Liver (tissue), 9 donors: Measurements from ENCODE around the gene NPW. TPM values are rescaled to one million over a fixed set of nuclear protein-coding genes. Genes with fewer than 3 reads are reported as not detected.

Experiments
- DNase-seq: peaks from one replicate; pipeline ENCODE4 v3.0.0-alpha.2; 2017; ENCODE audit warnings: low spot score
- H3K27ac ChIP-seq, 2 donors: one replicate each; pipeline ENCODE4 v1.7.0; 2013; ENCODE audit warnings: inconsistent platforms in 2 of 2, low read length in 2 of 2, control low read depth in 1 of 2, low read depth in 1 of 2, mild to moderate bottlenecking in 1 of 2
- H3K27me3 ChIP-seq, 4 donors: one replicate each; pipeline versions ENCODE4 v1.6.1 to v1.7.0; 2013; ENCODE audit warnings: low read length in 3 of 4, inconsistent platforms in 1 of 4, mild to moderate bottlenecking in 1 of 4, moderate library complexity in 1 of 4; ENCODE audit not compliant: control insufficient read depth in 4 of 4, insufficient read depth in 4 of 4
- H3K36me3 ChIP-seq, 4 donors: one replicate each; pipeline versions ENCODE4 v1.6.1 to v1.7.0; 2013; ENCODE audit warnings: low read length in 3 of 4, mild to moderate bottlenecking in 3 of 4, low read depth in 1 of 4, moderate library complexity in 1 of 4; ENCODE audit not compliant: control insufficient read depth in 4 of 4, insufficient read depth in 3 of 4
- H3K4me1 ChIP-seq, 4 donors: one replicate each; pipeline versions ENCODE4 v1.6.1 to v1.7.0; 2013; ENCODE audit warnings: low read length in 3 of 4, mild to moderate bottlenecking in 3 of 4, moderate library complexity in 1 of 4; ENCODE audit not compliant: control insufficient read depth in 4 of 4, insufficient read depth in 4 of 4
- H3K4me3 ChIP-seq, 3 donors: one replicate each; pipeline versions ENCODE4 v1.6.1 to v1.7.0; 2013; ENCODE audit warnings: low read length in 3 of 3, control low read depth in 1 of 3, low read depth in 1 of 3, mild to moderate bottlenecking in 1 of 3
- H3K9ac ChIP-seq, 2 donors: one replicate each; pipeline ENCODE4 v1.7.0; 2013; ENCODE audit warnings: low read length in 2 of 2, mild to moderate bottlenecking in 2 of 2, moderate library complexity in 2 of 2, control low read depth in 1 of 2, low read depth in 1 of 2
- H3K9me3 ChIP-seq, 4 donors: one replicate each; pipeline versions ENCODE4 v1.6.1 to v1.7.0; 2013; ENCODE audit warnings: low read length in 3 of 4; ENCODE audit not compliant: control insufficient read depth in 4 of 4
- EGR1 ChIP-seq, 2 donors: IDR thresholded peaks; 2 replicates each; pipeline ENCODE4 v1.6.1; 2016 to 2018; ENCODE audit warnings: antibody characterized with exemption in 2 of 2, low read depth in 2 of 2
- FOXA1 ChIP-seq: IDR thresholded peaks from 2 replicates; pipeline ENCODE4 v1.6.1; 2016; ENCODE audit warnings: antibody characterized with exemption
- FOXA2 ChIP-seq: IDR thresholded peaks from 2 replicates; pipeline ENCODE4 v1.6.1; 2016; ENCODE audit warnings: antibody characterized with exemption
- MAX ChIP-seq: IDR thresholded peaks from 2 replicates; pipeline ENCODE4 v1.6.1; 2016; ENCODE audit warnings: antibody characterized with exemption
- RAD21 ChIP-seq, 2 donors: IDR thresholded peaks; 2 replicates each; pipeline ENCODE4 v1.6.1; 2016; ENCODE audit warnings: antibody characterized with exemption in 2 of 2, mild to moderate bottlenecking in 2 of 2
- RXRA ChIP-seq, 2 donors: IDR thresholded peaks; 2 replicates each; pipeline ENCODE4 v1.6.1; 2017 to 2018; ENCODE audit warnings: antibody characterized with exemption in 2 of 2, mild to moderate bottlenecking in 1 of 2
- SP1 ChIP-seq: IDR thresholded peaks from 2 replicates; pipeline ENCODE4 v1.6.1; 2018; ENCODE audit warnings: antibody characterized with exemption, mild to moderate bottlenecking
- TAF1 ChIP-seq: conservative IDR thresholded peaks from 2 replicates; pipeline ENCODE4 v1.6.1; 2016; ENCODE audit warnings: antibody characterized with exemption, mild to moderate bottlenecking
- YY1 ChIP-seq: IDR thresholded peaks from 2 replicates; pipeline ENCODE4 v1.6.1; 2016; ENCODE audit warnings: antibody characterized with exemption, mild to moderate bottlenecking
- WGBS: extraction: QIAGEN DNeasy Blood & Tissue Kit; methylation state at CpG from one replicate; pipeline ENCODE4 v1.1.7; 2013; 5-methylcytosine and 5-hydroxymethylcytosine counted together
- polyA plus RNA-seq, 2 donors: library from polyadenylated mRNA; stranded (reverse) in 1 of 2; unstranded in 1 of 2; fragments of 200-250 nt in 1 of 2; fragments of >200 nt in 1 of 2; fragmentation: Nextera tagmentation in 1 of 2; extraction: Ambion mirVana in 1 of 2; gene quantifications; one replicate each; pipeline versions ENCODE4 v1.2.1 to v1.2.3, GENCODE V29; 2013 to 2015
- total RNA-seq, 2 donors: library from RNA; depleted of rRNA; stranded (reverse); fragments of >200 nt; gene quantifications; one replicate each; pipeline ENCODE4 v1.2.3, GENCODE V29; 2014
- TF ChIP-seq, protein P1 (sequence below): fragments of 150-350 bp; IDR thresholded peaks from 2 replicates; pipeline ENCODE4 v1.5.1; 2017; ENCODE audit warnings: improper control_type of control experiment, low read depth, low read length; ENCODE audit not compliant: missing input control
- TF ChIP-seq, protein P2 (sequence below): IDR thresholded peaks from 2 replicates; pipeline ENCODE4 v1.6.1; 2016; ENCODE audit warnings: antibody characterized with exemption
- TF ChIP-seq, protein P3 (sequence below): IDR thresholded peaks from 2 replicates; pipeline ENCODE4 v1.6.1; 2016; ENCODE audit warnings: antibody characterized with exemption
- donor health status: healthy.
- donor health status: healthy.
- donor health status: healthy.
- donor health status: healthy.
- donor health status: healthy.

Gene NPW
- total and polyA plus RNA-seq, 4 donors: 1.3 to 20.6 (median 9.1) TPM

DNA sequence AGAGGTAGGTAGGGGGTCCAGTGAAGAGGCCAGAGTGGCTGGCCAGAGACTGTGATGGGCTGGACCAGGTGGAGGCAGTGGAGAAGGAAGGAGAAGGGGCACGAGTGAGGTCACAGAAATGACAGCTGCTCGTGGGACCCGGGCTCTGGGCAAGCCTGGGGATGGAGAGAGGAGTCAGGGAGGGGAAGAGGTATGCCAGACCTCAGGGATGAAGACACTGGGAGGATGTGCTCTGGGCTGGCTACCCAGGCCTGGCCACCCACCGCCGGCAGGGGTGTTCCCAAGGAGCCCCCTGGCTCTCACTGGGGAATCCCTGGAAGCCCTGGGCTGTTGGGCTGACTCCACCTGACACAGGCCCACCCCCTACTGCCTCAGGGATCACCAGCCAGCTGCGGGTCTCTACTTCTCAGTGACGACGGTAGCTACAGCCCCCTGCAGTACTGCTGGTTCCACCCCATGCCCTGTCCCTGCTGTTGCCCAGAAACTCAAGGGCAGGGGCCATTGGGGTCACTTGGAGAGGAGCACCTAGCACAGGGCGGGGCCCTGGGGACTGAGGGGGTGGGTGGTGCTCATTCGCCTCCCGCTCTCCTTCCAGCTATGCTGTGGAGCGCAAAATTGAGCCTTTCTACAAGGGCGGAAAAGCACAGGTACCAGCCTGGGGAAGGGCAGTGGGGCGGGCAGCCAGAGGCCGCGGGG is 46.0 kb upstream of the NPW start:
- TF ChIP-seq RAD21 (IDR thresholded peaks at IDR 0.05) (no peak), TAF1 (no peak), MAX (no peak), SP1 (no peak), FOXA2 (no peak), RXRA (IDR thresholded peaks at IDR 0.05) (no peak), FOXA1 (no peak), YY1 (no peak), EGR1 (IDR thresholded peaks at IDR 0.05; ENCODE audit: low read depth in 2 of 2) (no peak)
- TF ChIP-seq, protein P1, sequence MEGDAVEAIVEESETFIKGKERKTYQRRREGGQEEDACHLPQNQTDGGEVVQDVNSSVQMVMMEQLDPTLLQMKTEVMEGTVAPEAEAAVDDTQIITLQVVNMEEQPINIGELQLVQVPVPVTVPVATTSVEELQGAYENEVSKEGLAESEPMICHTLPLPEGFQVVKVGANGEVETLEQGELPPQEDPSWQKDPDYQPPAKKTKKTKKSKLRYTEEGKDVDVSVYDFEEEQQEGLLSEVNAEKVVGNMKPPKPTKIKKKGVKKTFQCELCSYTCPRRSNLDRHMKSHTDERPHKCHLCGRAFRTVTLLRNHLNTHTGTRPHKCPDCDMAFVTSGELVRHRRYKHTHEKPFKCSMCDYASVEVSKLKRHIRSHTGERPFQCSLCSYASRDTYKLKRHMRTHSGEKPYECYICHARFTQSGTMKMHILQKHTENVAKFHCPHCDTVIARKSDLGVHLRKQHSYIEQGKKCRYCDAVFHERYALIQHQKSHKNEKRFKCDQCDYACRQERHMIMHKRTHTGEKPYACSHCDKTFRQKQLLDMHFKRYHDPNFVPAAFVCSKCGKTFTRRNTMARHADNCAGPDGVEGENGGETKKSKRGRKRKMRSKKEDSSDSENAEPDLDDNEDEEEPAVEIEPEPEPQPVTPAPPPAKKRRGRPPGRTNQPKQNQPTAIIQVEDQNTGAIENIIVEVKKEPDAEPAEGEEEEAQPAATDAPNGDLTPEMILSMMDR: no peak
- TF ChIP-seq, protein P2, sequence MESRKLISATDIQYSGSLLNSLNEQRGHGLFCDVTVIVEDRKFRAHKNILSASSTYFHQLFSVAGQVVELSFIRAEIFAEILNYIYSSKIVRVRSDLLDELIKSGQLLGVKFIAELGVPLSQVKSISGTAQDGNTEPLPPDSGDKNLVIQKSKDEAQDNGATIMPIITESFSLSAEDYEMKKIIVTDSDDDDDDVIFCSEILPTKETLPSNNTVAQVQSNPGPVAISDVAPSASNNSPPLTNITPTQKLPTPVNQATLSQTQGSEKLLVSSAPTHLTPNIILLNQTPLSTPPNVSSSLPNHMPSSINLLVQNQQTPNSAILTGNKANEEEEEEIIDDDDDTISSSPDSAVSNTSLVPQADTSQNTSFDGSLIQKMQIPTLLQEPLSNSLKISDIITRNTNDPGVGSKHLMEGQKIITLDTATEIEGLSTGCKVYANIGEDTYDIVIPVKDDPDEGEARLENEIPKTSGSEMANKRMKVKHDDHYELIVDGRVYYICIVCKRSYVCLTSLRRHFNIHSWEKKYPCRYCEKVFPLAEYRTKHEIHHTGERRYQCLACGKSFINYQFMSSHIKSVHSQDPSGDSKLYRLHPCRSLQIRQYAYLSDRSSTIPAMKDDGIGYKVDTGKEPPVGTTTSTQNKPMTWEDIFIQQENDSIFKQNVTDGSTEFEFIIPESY: no peak
- TF ChIP-seq, protein P3, sequence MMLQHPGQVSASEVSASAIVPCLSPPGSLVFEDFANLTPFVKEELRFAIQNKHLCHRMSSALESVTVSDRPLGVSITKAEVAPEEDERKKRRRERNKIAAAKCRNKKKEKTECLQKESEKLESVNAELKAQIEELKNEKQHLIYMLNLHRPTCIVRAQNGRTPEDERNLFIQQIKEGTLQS: no peak
- Histone ChIP-seq H3K4me1 (peaks cover 6 to 23% (median 18%) of the 10 kb centered on the region in 4 donors), H3K27ac (no peak overlapping the region), H3K27me3 (no peaks in the 10 kb centered on the region), H3K36me3 (peaks cover 14 to 41% (median 16%) of the 10 kb centered on the region in 4 donors), H3K9ac (no peak overlapping the region), H3K9me3 (no peaks in the 10 kb centered on the region), H3K4me3 (no peak overlapping the region)
- DNase-seq: no peak
- 95% methylated on average over 16 of the region's 16 CpGs for WGBS

DNA sequence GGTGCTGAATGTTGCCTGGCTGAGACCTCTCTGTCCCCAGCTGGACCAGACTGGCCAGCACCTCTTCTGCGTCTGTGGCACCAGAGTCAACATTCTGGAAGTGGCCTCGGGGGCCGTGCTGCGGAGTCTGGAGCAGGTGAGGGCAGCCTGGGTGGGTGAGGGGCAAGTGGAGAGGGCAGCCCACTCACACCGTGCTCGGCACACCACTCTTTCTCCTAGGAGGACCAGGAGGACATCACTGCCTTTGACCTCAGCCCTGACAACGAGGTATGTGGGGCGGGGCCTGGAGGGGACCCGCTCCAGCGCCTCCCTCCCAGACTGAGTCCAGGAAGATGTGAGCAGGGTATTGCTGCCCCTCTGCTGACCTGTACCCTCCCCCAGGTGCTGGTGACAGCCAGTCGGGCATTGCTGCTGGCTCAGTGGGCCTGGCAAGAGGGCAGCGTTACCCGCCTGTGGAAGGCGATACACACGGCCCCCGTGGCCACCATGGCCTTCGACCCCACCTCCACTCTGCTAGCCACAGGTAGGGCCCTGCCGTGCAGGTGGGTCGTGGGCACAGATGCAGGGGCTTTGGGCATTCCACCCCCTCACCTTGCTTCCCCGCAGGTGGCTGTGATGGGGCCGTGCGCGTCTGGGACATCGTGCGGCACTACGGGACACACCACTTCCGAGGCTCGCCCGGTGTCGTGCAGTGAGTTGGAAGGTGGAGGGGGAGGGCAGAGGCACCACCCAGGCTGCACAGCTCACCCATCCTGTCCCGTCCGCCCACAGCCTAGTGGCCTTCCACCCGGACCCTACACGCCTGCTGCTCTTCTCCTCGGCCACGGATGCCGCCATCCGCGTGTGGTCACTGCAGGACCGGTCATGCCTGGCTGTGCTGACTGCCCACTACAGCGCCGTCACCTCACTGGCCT is 45.2 kb upstream of the NPW start:
- no peak overlapping the region for H3K9ac ChIP-seq
- TF ChIP-seq, protein P3: no peak
- TF ChIP-seq TAF1: no peak
- H3K4me1 ChIP-seq: peaks cover 6 to 23% (median 18%) of the 10 kb centered on the region in 4 donors
- DNase-seq: no peak
- H3K4me3 ChIP-seq: no peak overlapping the region
- 96% methylated on average over 42 of the region's 42 CpGs for WGBS
- H3K36me3 ChIP-seq: peaks cover 14 to 41% (median 16%) of the 10 kb centered on the region in 4 donors
- H3K27me3 ChIP-seq: no peaks in the 10 kb centered on the region
- H3K27ac ChIP-seq: no peak overlapping the region
- no peaks in the 10 kb centered on the region for H3K9me3 ChIP-seq
